Activated CD4-positive, alpha-beta T cell treated with anti-CD3 and anti-CD28 coated beads, Interleukin-2, Interleukin-6, amounts not matched to agents 100 ng/mL and 50 ng/mL, durations not matched to agents 16 hours and 8 hours (primary cell): ENCODE results near the gene NOS1AP.

Experiments
- DNase-seq: peaks from one replicate; pipeline ENCODE4 v3.0.0-alpha.2; 2020

The NOS1AP gene

GRCh38 chr1:162224267-162224666, 154.8 kb downstream of the NOS1AP start:
- DNase-seq, result no peak

- no peak for DNase-seq
These were observed 159.1 kb downstream of the NOS1AP start for GRCh38 chr1:162228586-162228985.

- DNase-seq, result no peak
These were observed 160.1 kb downstream of the NOS1AP start for GRCh38 chr1:162229549-162229948.

- DNase-seq, result no peak
These were observed 160.6 kb downstream of the NOS1AP start for GRCh38 chr1:162230096-162230495.

GRCh38 chr1:162230517-162230916, 161.0 kb downstream of the NOS1AP start:
- no peak for DNase-seq

- no peak for DNase-seq
These were observed 162.7 kb downstream of the NOS1AP start for GRCh38 chr1:162232034-162232711.

GRCh38 chr1:162233066-162233465, 163.6 kb downstream of the NOS1AP start:
- no peak for DNase-seq

- DNase-seq, result no peak
These were observed 164.4 kb downstream of the NOS1AP start for GRCh38 chr1:162233937-162234336.

GRCh38 chr1:162234571-162234970, 165.1 kb downstream of the NOS1AP start:
- DNase-seq, result no peak

GRCh38 chr1:162235241-162235800, 165.8 kb downstream of the NOS1AP start:
- no peak for DNase-seq

GRCh38 chr1:162236201-162236600, 166.7 kb downstream of the NOS1AP start:
- DNase-seq, result no peak

- no peak for DNase-seq
These were observed 167.1 kb downstream of the NOS1AP start for GRCh38 chr1:162236618-162237017.

GRCh38 chr1:162240577-162240976, 171.1 kb downstream of the NOS1AP start:
- DNase-seq, result no peak

GRCh38 chr1:162242804-162243203, 173.3 kb downstream of the NOS1AP start:
- DNase-seq, result no peak

GRCh38 chr1:162248854-162249535, 179.5 kb downstream of the NOS1AP start:
- no peak for DNase-seq

- DNase-seq, result no peak
These were observed 180.7 kb downstream of the NOS1AP start for GRCh38 chr1:162250004-162250730.

GRCh38 chr1:162251102-162251501, 181.6 kb downstream of the NOS1AP start:
- DNase-seq, result no peak

GRCh38 chr1:162252214-162252613, 182.7 kb downstream of the NOS1AP start:
- DNase-seq, result no peak

- DNase-seq, result no peak
These were observed 184.3 kb downstream of the NOS1AP start for GRCh38 chr1:162253790-162254189.

GRCh38 chr1:162256287-162256686, 186.8 kb downstream of the NOS1AP start:
- no peak for DNase-seq

GRCh38 chr1:162258394-162258793, 188.9 kb downstream of the NOS1AP start:
- no peak for DNase-seq

GRCh38 chr1:162259894-162260455, 190.5 kb downstream of the NOS1AP start:
- DNase-seq, result no peak

GRCh38 chr1:162264108-162264507, 194.6 kb downstream of the NOS1AP start:
- DNase-seq, result no peak
